Glutamatergic neuron (in vitro differentiated cells): ENCODE data around the gene SFXN4. TPM values are rescaled to one million over a fixed set of nuclear protein-coding genes. Genes with fewer than 3 reads are reported as not detected.
A peak's percentile ranks its signal among the peaks of the same experiment; 100 is the strongest.
"Not testable (repeated sequence)": the region's sequence is repeated elsewhere in the genome, so short reads cannot be mapped to it uniquely, and the experiment has no call there.

ENCODE experiments used
- DNase-seq: peaks from one replicate; pipeline ENCODE4 v3.0.0; 2022
- H3K27ac Mint-ChIP-seq: one replicate; pipeline ENCODE4 v1.8.0; 2020; ENCODE audit warnings: mild to moderate bottlenecking, mixed read lengths, inconsistent platforms; ENCODE audit not compliant: unreplicated experiment
- H3K27me3 Mint-ChIP-seq: one replicate; pipeline ENCODE4 v1.8.0; 2020; ENCODE audit warnings: mild to moderate bottlenecking, moderate library complexity, mixed read lengths, inconsistent platforms; ENCODE audit not compliant: unreplicated experiment
- H3K36me3 Mint-ChIP-seq: one replicate; pipeline ENCODE4 v1.8.0; 2020; ENCODE audit warnings: mild to moderate bottlenecking, mixed read lengths, inconsistent platforms; ENCODE audit not compliant: unreplicated experiment
- H3K4me1 Mint-ChIP-seq: one replicate; pipeline ENCODE4 v1.8.0; 2020; ENCODE audit warnings: mild to moderate bottlenecking, low read depth, mixed read lengths, inconsistent platforms; ENCODE audit not compliant: unreplicated experiment
- H3K4me3 Mint-ChIP-seq: one replicate; pipeline ENCODE4 v1.8.0; 2020; ENCODE audit warnings: mild to moderate bottlenecking, mixed read lengths, inconsistent platforms; ENCODE audit not compliant: unreplicated experiment
- H3K9me3 Mint-ChIP-seq: one replicate; pipeline ENCODE4 v1.8.0; 2020; ENCODE audit warnings: mild to moderate bottlenecking, moderate library complexity, mixed read lengths, inconsistent platforms; ENCODE audit not compliant: unreplicated experiment
- CTCF ChIP-seq: fragments of 200-600 bp; sonication (generic); IDR thresholded peaks from one replicate; pipeline ENCODE4 v1.5.0; 2021; ENCODE audit not compliant: partially characterized antibody, unreplicated experiment
- total RNA-seq: library from RNA; stranded (reverse); fragmentation: NEBNext Ultra II Directional; extraction: Animal tissue kit (Norgen Biotek cat#: 25700); gene quantifications from one replicate; pipeline ENCODE4 v1.2.1, GENCODE V29; 2021; ENCODE audit not compliant: unreplicated experiment

The SFXN4 gene
- total RNA-seq, 1 donor from 2014 or later, result 12.2 TPM

- no peak for DNase-seq
- TF ChIP-seq CTCF, result no peak
- Mint-ChIP-seq H3K4me1 (no peaks in the 10 kb centered on the region), H3K27ac (no peak overlapping the region), H3K9me3 (peaks cover 1% of the 10 kb centered on the region), H3K27me3 (no peaks in the 10 kb centered on the region), H3K36me3 (peaks cover 5% of the 10 kb centered on the region), H3K4me3 (no peak overlapping the region)
Measured at GRCh38 chr10:119190353-119190752, 24.8 kb upstream of the SFXN4 start.

GRCh38 chr10:119189811-119190282, 24.3 kb upstream of the SFXN4 start:
- DNase-seq, result no peak
- Mint-ChIP-seq H3K4me3 (no peak overlapping the region), H3K27me3 (no peaks in the 10 kb centered on the region), H3K36me3 (peaks cover 5% of the 10 kb centered on the region), H3K27ac (no peak overlapping the region), H3K9me3 (no peaks in the 10 kb centered on the region), H3K4me1 (no peaks in the 10 kb centered on the region)
- no peak for TF ChIP-seq CTCF

- no peak for TF ChIP-seq CTCF
- Mint-ChIP-seq H3K4me3 (no peak overlapping the region), H3K27ac (no peak overlapping the region), H3K9me3 (peaks cover 5% of the 10 kb centered on the region), H3K27me3 (peaks cover 3% of the 10 kb centered on the region), H3K36me3 (no peaks in the 10 kb centered on the region), H3K4me1 (peaks cover 1% of the 10 kb centered on the region)
- DNase-seq, result no peak
Measured at GRCh38 chr10:119183664-119184412, 18.3 kb upstream of the SFXN4 start.

- H3K36me3 Mint-ChIP-seq, DNase-seq, H3K27ac Mint-ChIP-seq: not testable (repeated sequence)
Measured at GRCh38 chr10:119180850-119181400, 15.4 kb upstream of the SFXN4 start.

GRCh38 chr10:119178372-119179119, 13.0 kb upstream of the SFXN4 start, which contains the start of gene PRDX3:
Gene PRDX3 (minus strand): TSS chr10:119178812. CDS start chr10:119178790, 22 bp downstream.
- H3K27me3 Mint-ChIP-seq, result peaks cover 8% of the 10 kb centered on the region
- peaks cover 20% of the 10 kb centered on the region for H3K4me1 Mint-ChIP-seq
- H3K27ac Mint-ChIP-seq, result peak within 1 kb of the TSS; percentile 95
- H3K4me3 Mint-ChIP-seq, result peak within 1 kb of the TSS; percentile 98
- H3K36me3 Mint-ChIP-seq, result no peaks in the 10 kb centered on the region
- H3K9me3 Mint-ChIP-seq, result peaks cover 13% of the 10 kb centered on the region
- no peak for TF ChIP-seq CTCF
- peak; percentile 98 for DNase-seq

More at GRCh38 chr10:119180850-119181400, 15.4 kb upstream of the SFXN4 start:
- not testable (repeated sequence) for H3K27me3 Mint-ChIP-seq, H3K9me3 Mint-ChIP-seq, H3K4me3 Mint-ChIP-seq
- peaks cover 12% of the 10 kb centered on the region for H3K4me1 Mint-ChIP-seq
